ENCODE data around the gene XXYLT1. TPM values are rescaled to one million over a fixed set of nuclear protein-coding genes. Genes with fewer than 3 reads are reported as not detected.

Gene XXYLT1
- total RNA-seq, 1 donor from 2014 or later = 22.3 TPM

- peaks cover 11% of the 10 kb centered on the region for H3K27me3 Mint-ChIP-seq (ENCODE audit: unreplicated experiment)
- H3K27ac Mint-ChIP-seq (ENCODE audit: unreplicated experiment) = no peak overlapping the region
- no peak overlapping the region for H3K4me3 Mint-ChIP-seq (ENCODE audit: unreplicated experiment)
- TF ChIP-seq CTCF (IDR thresholded peaks at IDR 0.05; ENCODE audit: partially characterized antibody, unreplicated experiment) = no peak
- peaks cover 21% of the 10 kb centered on the region for H3K36me3 Mint-ChIP-seq (ENCODE audit: unreplicated experiment)
- H3K4me1 Mint-ChIP-seq (ENCODE audit: low read depth, unreplicated experiment) = peaks cover 18% of the 10 kb centered on the region
- DNase-seq = no peak
- peaks cover 6% of the 10 kb centered on the region for H3K9me3 Mint-ChIP-seq (ENCODE audit: unreplicated experiment)
These were observed 208.0 kb downstream of the XXYLT1 start for GRCh38 chr3:195062866-195063540.

GRCh38 chr3:195061756-195062655 is 209.0 kb downstream of the XXYLT1 start:
- DNase-seq = no peak
- no peak overlapping the region for H3K4me3 Mint-ChIP-seq (ENCODE audit: unreplicated experiment)
- H3K9me3 Mint-ChIP-seq (ENCODE audit: unreplicated experiment) = peaks cover 6% of the 10 kb centered on the region
- TF ChIP-seq CTCF (IDR thresholded peaks at IDR 0.05; ENCODE audit: partially characterized antibody, unreplicated experiment) = no peak
- peaks cover 11% of the 10 kb centered on the region for H3K27me3 Mint-ChIP-seq (ENCODE audit: unreplicated experiment)
- no peak overlapping the region for H3K27ac Mint-ChIP-seq (ENCODE audit: unreplicated experiment)
- H3K36me3 Mint-ChIP-seq (ENCODE audit: unreplicated experiment) = peaks cover 21% of the 10 kb centered on the region
- H3K4me1 Mint-ChIP-seq (ENCODE audit: low read depth, unreplicated experiment) = peaks cover 18% of the 10 kb centered on the region

- Mint-ChIP-seq H3K27ac (ENCODE audit: unreplicated experiment) (no peak overlapping the region), H3K9me3 (ENCODE audit: unreplicated experiment) (peaks cover 3% of the 10 kb centered on the region), H3K36me3 (ENCODE audit: unreplicated experiment) (peaks cover 11% of the 10 kb centered on the region), H3K27me3 (ENCODE audit: unreplicated experiment) (peaks cover 11% of the 10 kb centered on the region), H3K4me1 (ENCODE audit: low read depth, unreplicated experiment) (peaks cover 18% of the 10 kb centered on the region), H3K4me3 (ENCODE audit: unreplicated experiment) (no peak overlapping the region)
- no peak for TF ChIP-seq CTCF (IDR thresholded peaks at IDR 0.05; ENCODE audit: partially characterized antibody, unreplicated experiment)
- DNase-seq = no peak
These were observed 210.2 kb downstream of the XXYLT1 start for GRCh38 chr3:195060531-195061291.

- Mint-ChIP-seq H3K27ac (ENCODE audit: unreplicated experiment) (no peak overlapping the region), H3K27me3 (ENCODE audit: unreplicated experiment) (peaks cover 13% of the 10 kb centered on the region), H3K36me3 (ENCODE audit: unreplicated experiment) (peaks cover 8% of the 10 kb centered on the region)
These were observed 210.8 kb downstream of the XXYLT1 start for GRCh38 chr3:195060217-195060481.

More at GRCh38 chr3:195060217-195060481, 210.8 kb downstream of the XXYLT1 start:
- DNase-seq = no peak
- peaks cover 4% of the 10 kb centered on the region for H3K9me3 Mint-ChIP-seq (ENCODE audit: unreplicated experiment)
- H3K4me1 Mint-ChIP-seq (ENCODE audit: low read depth, unreplicated experiment) = peaks cover 18% of the 10 kb centered on the region
- no peak overlapping the region for H3K4me3 Mint-ChIP-seq (ENCODE audit: unreplicated experiment)
- no peak for TF ChIP-seq CTCF (IDR thresholded peaks at IDR 0.05; ENCODE audit: partially characterized antibody, unreplicated experiment)

All from glutamatergic neuron (in vitro differentiated cells).